Endodermal cell (in vitro differentiated cells): ENCODE results near the gene OTOGL. TPM values are rescaled to one million over a fixed set of nuclear protein-coding genes. Genes with fewer than 3 reads are reported as not detected.

Experiments
- DNase-seq: peaks from one replicate; pipeline ENCODE4 v3.0.0-alpha.2; 2017
- H3K27ac ChIP-seq: 2 replicates; pipeline ENCODE4 v1.5.1; 2013; ENCODE audit warnings: mild to moderate bottlenecking, low read depth, low read length, moderate library complexity
- H3K27me3 ChIP-seq: 2 replicates; pipeline ENCODE4 v1.6.1; 2013; ENCODE audit warnings: mild to moderate bottlenecking, low read length, moderate library complexity; ENCODE audit not compliant: insufficient read depth, control insufficient read depth, poor library complexity, severe bottlenecking
- H3K36me3 ChIP-seq: 2 replicates; pipeline ENCODE4 v1.7.0; 2013; ENCODE audit warnings: mild to moderate bottlenecking, low read length, moderate library complexity; ENCODE audit not compliant: control insufficient read depth, insufficient read depth
- H3K4me1 ChIP-seq: one replicate; pipeline ENCODE4 v1.7.0; 2013; ENCODE audit warnings: low read length; ENCODE audit not compliant: control insufficient read depth, insufficient read depth
- H3K4me3 ChIP-seq: 2 replicates; pipeline ENCODE4 v1.5.1; 2013; ENCODE audit warnings: mild to moderate bottlenecking, low read length, moderate library complexity
- H3K9ac ChIP-seq: 2 replicates; pipeline ENCODE4 v1.6.1; 2013; ENCODE audit warnings: mild to moderate bottlenecking, low read length, moderate library complexity; ENCODE audit not compliant: poor library complexity, severe bottlenecking; ENCODE audit errors: extremely low read depth
- H3K9me3 ChIP-seq: 2 replicates; pipeline ENCODE4 v1.6.1; 2013; ENCODE audit warnings: mild to moderate bottlenecking, low read length, moderate library complexity; ENCODE audit not compliant: control insufficient read depth
- H3K27ac Mint-ChIP-seq: 2 replicates; pipeline ENCODE4 v1.8.0; 2020; ENCODE audit warnings: mixed read lengths
- H3K27me3 Mint-ChIP-seq: 2 replicates; pipeline ENCODE4 v1.8.0; 2021; ENCODE audit warnings: mild to moderate bottlenecking, mixed read lengths; ENCODE audit not compliant: insufficient read depth
- H3K36me3 Mint-ChIP-seq: 2 replicates; pipeline ENCODE4 v1.8.0; 2020; ENCODE audit warnings: low read depth, mixed read lengths
- H3K4me1 Mint-ChIP-seq: 2 replicates; pipeline ENCODE4 v1.8.0; 2020; ENCODE audit warnings: mixed read lengths
- H3K4me3 Mint-ChIP-seq: 2 replicates; pipeline ENCODE4 v1.8.0; 2020; ENCODE audit warnings: mild to moderate bottlenecking, moderate library complexity, mixed read lengths
- H3K9me3 Mint-ChIP-seq: 2 replicates; pipeline ENCODE4 v1.8.0; 2020; ENCODE audit warnings: mild to moderate bottlenecking, mixed read lengths
- CTCF ChIP-seq: fragments of 200-600 bp; sonication (generic); conservative IDR thresholded peaks from 2 replicates; pipeline ENCODE4 v1.5.0; 2021; ENCODE audit warnings: antibody characterized with exemption, mild to moderate bottlenecking
- WGBS, 2 experiments: methylation state at CpG; one replicate each; pipeline versions ENCODE4 v1.1.5 to v1.1.7; 2013; ENCODE audit warnings: missing lambda C conversion rate in 2 of 2, mixed read lengths in 1 of 2; ENCODE audit not compliant: insufficient coverage in 1 of 2, insufficient read length in 1 of 2; 5-methylcytosine and 5-hydroxymethylcytosine counted together
- total RNA-seq, 2 donors: library from RNA; stranded (reverse); fragmentation: NEBNext Ultra II Directional in 1 of 2; extraction: Animal tissue kit (Norgen Biotek cat#: 25700) in 1 of 2; gene quantifications; 2 replicates in 1 of 2; 3 replicates in 1 of 2; pipeline ENCODE4 v1.2.1, GENCODE V29; 2021

OTOGL gene
- total RNA-seq, 2 donors from 2014 or later = 2.4 to 11.4 TPM

DNA sequence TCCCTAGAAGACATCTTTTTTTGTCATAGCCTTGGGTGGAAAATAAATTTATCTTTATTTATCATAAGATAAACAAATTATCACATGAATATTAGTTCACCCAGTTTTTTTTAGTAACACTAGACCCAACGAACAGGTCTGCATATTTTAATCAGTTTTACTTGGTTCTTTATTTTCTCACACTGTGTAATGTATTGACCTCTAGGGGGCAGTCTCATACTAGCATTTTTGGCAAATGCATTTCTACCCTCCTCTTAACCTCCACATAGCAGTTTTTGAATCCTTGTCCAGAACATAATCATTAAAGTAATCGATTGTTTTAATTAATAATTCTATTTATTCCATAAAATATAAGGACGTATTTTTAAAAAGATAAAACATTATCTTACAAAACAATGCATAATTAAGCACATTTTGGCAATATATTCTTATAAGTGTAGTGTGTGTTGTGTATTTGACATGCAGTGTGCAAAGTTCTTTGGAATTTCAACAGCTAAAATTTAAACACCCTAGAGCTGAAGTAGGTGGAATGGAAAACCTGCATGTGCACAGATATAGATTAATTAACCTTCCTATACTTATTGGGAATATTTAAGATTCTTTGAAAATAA lies 313.1 kb downstream of the OTOGL start:
- Mint-ChIP-seq H3K27me3 (peaks cover 6% of the 10 kb centered on the region), H3K36me3 (no peaks in the 10 kb centered on the region), H3K27ac (no peak overlapping the region), H3K4me3 (no peak overlapping the region), H3K4me1 (no peaks in the 10 kb centered on the region), H3K9me3 (no peaks in the 10 kb centered on the region)
- H3K4me3 ChIP-seq = no peak overlapping the region
- no peaks in the 10 kb centered on the region for H3K4me1 ChIP-seq
- no peaks in the 10 kb centered on the region for H3K27me3 ChIP-seq
- 70% methylated on average over 1 of the region's 3 CpGs; no CpG with 5 or more reads in 1 of the 2 experiments for WGBS, 2 experiments
- peak; percentile 94 for TF ChIP-seq CTCF
- no peaks in the 10 kb centered on the region for H3K36me3 ChIP-seq
- no peak overlapping the region for H3K9ac ChIP-seq
- no peak overlapping the region for H3K27ac ChIP-seq
- H3K9me3 ChIP-seq = no peaks in the 10 kb centered on the region
- DNase-seq = no peak

- H3K36me3 ChIP-seq = no peaks in the 10 kb centered on the region
- no peak overlapping the region for H3K9ac ChIP-seq
- Mint-ChIP-seq H3K27me3 (peaks cover 6% of the 10 kb centered on the region), H3K36me3 (no peaks in the 10 kb centered on the region), H3K9me3 (no peaks in the 10 kb centered on the region), H3K4me3 (no peak overlapping the region), H3K27ac (no peak overlapping the region), H3K4me1 (no peaks in the 10 kb centered on the region)
- no peaks in the 10 kb centered on the region for H3K27me3 ChIP-seq
- WGBS, 2 experiments = 89 to 100% methylated on average over 3 of the region's 3 CpGs
- no peak for DNase-seq
- no peak overlapping the region for H3K27ac ChIP-seq
- H3K4me1 ChIP-seq = no peaks in the 10 kb centered on the region
- peak; percentile 20 for TF ChIP-seq CTCF
- H3K4me3 ChIP-seq = no peak overlapping the region
- no peaks in the 10 kb centered on the region for H3K9me3 ChIP-seq
Observed at GRCh38 chr12:80413462-80413861, 314.1 kb downstream of the OTOGL start.

- DNase-seq = no peak
- no peak overlapping the region for H3K27ac Mint-ChIP-seq
- Histone ChIP-seq H3K27ac (no peak overlapping the region), H3K9me3 (no peaks in the 10 kb centered on the region), H3K9ac (no peak overlapping the region), H3K27me3 (no peaks in the 10 kb centered on the region), H3K36me3 (no peaks in the 10 kb centered on the region), H3K4me1 (no peaks in the 10 kb centered on the region), H3K4me3 (no peak overlapping the region)
- peaks cover 2% of the 10 kb centered on the region for H3K27me3 Mint-ChIP-seq
- H3K9me3 Mint-ChIP-seq = no peaks in the 10 kb centered on the region
- TF ChIP-seq CTCF = no peak
- WGBS, 2 experiments = 100% methylated on average over 1 of the region's 1 CpG; no CpG with 5 or more reads in 1 of the 2 experiments
- H3K36me3 Mint-ChIP-seq = no peaks in the 10 kb centered on the region
- H3K4me1 Mint-ChIP-seq = no peaks in the 10 kb centered on the region
- no peak overlapping the region for H3K4me3 Mint-ChIP-seq
Observed at GRCh38 chr12:80415466-80415865, 316.1 kb downstream of the OTOGL start.
